ENCODE measurements around the gene R3HDM4.

The R3HDM4 gene

DNA sequence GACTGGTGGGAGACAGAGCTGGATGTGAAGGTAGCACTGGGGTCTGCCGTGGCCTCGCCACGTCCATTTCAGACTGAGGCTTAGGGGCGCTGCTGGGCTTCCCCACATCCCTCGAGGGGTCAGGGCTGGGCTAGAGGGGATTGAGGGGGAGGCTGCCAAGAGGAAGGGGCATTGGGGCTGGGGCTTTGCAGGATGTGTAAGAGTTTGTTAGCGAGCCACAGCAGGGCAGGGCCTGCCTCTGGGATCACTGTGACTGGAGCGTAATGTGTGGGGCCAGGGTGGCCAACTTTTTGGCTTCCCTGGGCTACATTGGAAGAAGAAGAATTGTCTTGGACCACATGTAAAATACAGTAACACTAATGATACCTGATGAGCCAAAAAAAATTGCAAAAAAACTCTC, 26.9 kb upstream of the R3HDM4 start:
- no peak for TF ChIP-seq POLR2A (IDR thresholded peaks at IDR 0.05; ENCODE audit: extremely low read depth, insufficient read length)
- DNase-seq (ENCODE audit: low read depth), result no peak
- H3K4me3 ChIP-seq (ENCODE audit: low read depth, low read length), result no peak overlapping the region

DNA sequence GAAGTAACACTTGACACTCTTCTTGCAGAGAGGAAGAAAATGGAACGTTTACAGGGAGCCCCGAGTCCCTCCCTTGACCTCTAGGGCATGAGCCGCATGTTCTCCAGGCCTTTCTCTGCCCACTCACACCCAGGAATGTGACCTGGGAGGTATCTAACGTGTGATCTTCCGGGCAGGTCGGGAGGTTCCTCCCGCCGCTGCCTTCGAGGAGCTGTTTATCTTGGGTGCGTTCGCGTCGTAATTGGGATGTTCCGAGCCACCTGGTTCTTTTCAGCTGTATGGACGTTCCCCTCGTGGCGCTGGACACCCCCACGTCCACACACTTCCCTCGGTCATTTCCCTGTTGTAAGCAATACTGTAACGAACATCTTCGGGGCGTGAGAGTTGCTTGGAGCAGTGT, 26.4 kb upstream of the R3HDM4 start:
- TF ChIP-seq, protein P1, sequence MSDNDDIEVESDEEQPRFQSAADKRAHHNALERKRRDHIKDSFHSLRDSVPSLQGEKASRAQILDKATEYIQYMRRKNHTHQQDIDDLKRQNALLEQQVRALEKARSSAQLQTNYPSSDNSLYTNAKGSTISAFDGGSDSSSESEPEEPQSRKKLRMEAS (IDR thresholded peaks at IDR 0.05; ENCODE audit: low read depth, low read length), result no peak
- TF ChIP-seq MYC (IDR thresholded peaks at IDR 0.05; ENCODE audit: low read depth, low read length), result no peak
- TF ChIP-seq, protein P2, sequence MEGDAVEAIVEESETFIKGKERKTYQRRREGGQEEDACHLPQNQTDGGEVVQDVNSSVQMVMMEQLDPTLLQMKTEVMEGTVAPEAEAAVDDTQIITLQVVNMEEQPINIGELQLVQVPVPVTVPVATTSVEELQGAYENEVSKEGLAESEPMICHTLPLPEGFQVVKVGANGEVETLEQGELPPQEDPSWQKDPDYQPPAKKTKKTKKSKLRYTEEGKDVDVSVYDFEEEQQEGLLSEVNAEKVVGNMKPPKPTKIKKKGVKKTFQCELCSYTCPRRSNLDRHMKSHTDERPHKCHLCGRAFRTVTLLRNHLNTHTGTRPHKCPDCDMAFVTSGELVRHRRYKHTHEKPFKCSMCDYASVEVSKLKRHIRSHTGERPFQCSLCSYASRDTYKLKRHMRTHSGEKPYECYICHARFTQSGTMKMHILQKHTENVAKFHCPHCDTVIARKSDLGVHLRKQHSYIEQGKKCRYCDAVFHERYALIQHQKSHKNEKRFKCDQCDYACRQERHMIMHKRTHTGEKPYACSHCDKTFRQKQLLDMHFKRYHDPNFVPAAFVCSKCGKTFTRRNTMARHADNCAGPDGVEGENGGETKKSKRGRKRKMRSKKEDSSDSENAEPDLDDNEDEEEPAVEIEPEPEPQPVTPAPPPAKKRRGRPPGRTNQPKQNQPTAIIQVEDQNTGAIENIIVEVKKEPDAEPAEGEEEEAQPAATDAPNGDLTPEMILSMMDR (IDR thresholded peaks at IDR 0.05; ENCODE audit: low read depth, low read length), result no peak
- TF ChIP-seq POLR2A (IDR thresholded peaks at IDR 0.05; ENCODE audit: extremely low read depth, insufficient read length), result no peak
- no peak for DNase-seq (ENCODE audit: low read depth)
- no peak overlapping the region for H3K4me3 ChIP-seq (ENCODE audit: low read depth, low read length)

DNA sequence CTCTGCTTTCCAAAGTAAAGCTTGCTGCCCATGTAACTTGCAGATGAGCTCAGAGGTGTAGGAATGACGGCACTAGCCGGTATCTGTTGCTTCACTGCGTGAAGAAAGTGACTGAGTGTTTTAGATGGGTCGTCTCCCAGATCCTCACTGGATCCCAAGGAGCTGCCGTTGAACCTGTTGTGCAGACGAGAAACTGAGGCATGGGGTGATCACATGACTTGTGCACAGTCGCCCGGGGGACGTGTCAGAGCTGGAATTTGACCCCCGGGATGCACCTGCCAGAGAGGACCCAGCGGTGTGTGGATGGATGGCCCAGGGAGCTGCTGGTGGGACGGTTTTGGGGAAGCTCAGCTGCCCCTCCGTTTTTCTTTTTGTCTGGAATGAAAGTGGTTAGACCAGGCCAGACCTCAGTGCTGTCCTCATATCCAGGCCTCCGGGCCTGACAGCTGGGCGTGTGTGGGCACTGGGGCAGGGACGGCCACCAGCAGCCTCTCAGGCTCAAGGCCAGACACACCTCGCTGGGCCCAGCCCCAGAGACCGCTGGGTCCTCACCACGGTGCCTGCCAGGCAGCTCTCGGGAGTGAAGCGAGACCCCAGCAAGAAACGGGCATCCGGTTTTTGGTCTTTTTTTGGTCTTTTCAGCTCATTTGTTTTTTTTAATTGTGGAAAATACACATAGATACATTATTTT, 25.4 kb upstream of the R3HDM4 start:
- DNase-seq (ENCODE audit: low read depth), result no peak
- no peak overlapping the region for H3K4me3 ChIP-seq (ENCODE audit: low read depth, low read length)

GRCh38 chr19:937259-937694, 24.3 kb upstream of the R3HDM4 start:
- TF ChIP-seq, protein P1 (IDR thresholded peaks at IDR 0.05; ENCODE audit: low read depth, low read length), result no peak
- TF ChIP-seq, protein P2 (IDR thresholded peaks at IDR 0.05; ENCODE audit: low read depth, low read length), result no peak
- TF ChIP-seq MYC (IDR thresholded peaks at IDR 0.05; ENCODE audit: low read depth, low read length), result no peak
- no peak for TF ChIP-seq POLR2A (IDR thresholded peaks at IDR 0.05; ENCODE audit: extremely low read depth, insufficient read length)
- H3K4me3 ChIP-seq (ENCODE audit: low read depth, low read length), result no peak overlapping the region
- DNase-seq (ENCODE audit: low read depth), result no peak

More for the DNA sequence above, 25.4 kb upstream of the R3HDM4 start:
- TF ChIP-seq MYC (IDR thresholded peaks at IDR 0.05; ENCODE audit: low read depth, low read length) (no peak), POLR2A (IDR thresholded peaks at IDR 0.05; ENCODE audit: extremely low read depth, insufficient read length) (no peak)
- TF ChIP-seq, protein P1 (IDR thresholded peaks at IDR 0.05; ENCODE audit: low read depth, low read length), result no peak
- TF ChIP-seq, protein P2 (IDR thresholded peaks at IDR 0.05; ENCODE audit: low read depth, low read length), result no peak

GRCh38 chr19:936175-936546, 23.1 kb upstream of the R3HDM4 start:
- no peak for DNase-seq (ENCODE audit: low read depth)
- H3K4me3 ChIP-seq (ENCODE audit: low read depth, low read length), result no peak overlapping the region
- TF ChIP-seq, protein P1 (IDR thresholded peaks at IDR 0.05; ENCODE audit: low read depth, low read length), result no peak
- TF ChIP-seq, protein P2 (IDR thresholded peaks at IDR 0.05; ENCODE audit: low read depth, low read length), result no peak
- TF ChIP-seq POLR2A (IDR thresholded peaks at IDR 0.05; ENCODE audit: extremely low read depth, insufficient read length) (no peak), MYC (IDR thresholded peaks at IDR 0.05; ENCODE audit: low read depth, low read length) (no peak)

GRCh38 chr19:934865-935479, 22.0 kb upstream of the R3HDM4 start:
- H3K4me3 ChIP-seq (ENCODE audit: low read depth, low read length), result no peak overlapping the region
- no peak for DNase-seq (ENCODE audit: low read depth)
- no peak for TF ChIP-seq POLR2A (IDR thresholded peaks at IDR 0.05; ENCODE audit: extremely low read depth, insufficient read length)
- TF ChIP-seq, protein P2 (IDR thresholded peaks at IDR 0.05; ENCODE audit: low read depth, low read length), result no peak
- no peak for TF ChIP-seq MYC (IDR thresholded peaks at IDR 0.05; ENCODE audit: low read depth, low read length)

All from NB4 (cell line).